Brain microvascular endothelial cell (primary cell): ENCODE results near the gene PRKACG.

Source experiments
- DNase-seq: peaks from one replicate; pipeline ENCODE4 v3.0.0-alpha.2; 2020
- H3K27ac ChIP-seq: fragments of 250-450 bp; sonication (Bioruptor Pico); 2 replicates; pipeline ENCODE4 v1.5.1; 2020; ENCODE audit warnings: mild to moderate bottlenecking, moderate library complexity
- H3K27me3 ChIP-seq: fragments of 250-450 bp; sonication (Bioruptor Pico); replicated peaks from 2 replicates; pipeline ENCODE4 v1.5.1; 2020; ENCODE audit warnings: mild to moderate bottlenecking
- H3K36me3 ChIP-seq: fragments of 250-450 bp; sonication (Bioruptor Pico); replicated peaks from 2 replicates; pipeline ENCODE4 v1.5.1; 2020; ENCODE audit warnings: mild to moderate bottlenecking
- H3K4me3 ChIP-seq: 2 replicates; pipeline ENCODE4 v1.5.1; 2011; ENCODE audit warnings: low read depth, mild to moderate bottlenecking, control low read depth, low read length, moderate library complexity
- CTCF ChIP-seq: IDR thresholded peaks from 2 replicates; pipeline ENCODE4 v1.5.1; 2011; ENCODE audit warnings: low read depth, mild to moderate bottlenecking, moderate library complexity, low read length, control low read depth, inconsistent platforms; ENCODE audit errors: missing control alignments
- in situ Hi-C: cut with HindIII; loops from 2 replicates; pipeline ENCODE4 v1.10.0; 2017; ENCODE audit warnings: low sequenced_read_pairs, low pct_ligation_motif_present

Gene PRKACG

GRCh38 chr9:68979538-68980314 is 34.2 kb downstream of the PRKACG start:
- H3K4me3 ChIP-seq: no peak overlapping the region
- H3K27ac ChIP-seq: no peak overlapping the region
- no peak for TF ChIP-seq CTCF
- in situ Hi-C loops: no loop called here
- H3K36me3 ChIP-seq: no peaks in the 10 kb centered on the region
- no peak for DNase-seq
- no peaks in the 10 kb centered on the region for H3K27me3 ChIP-seq

DNA sequence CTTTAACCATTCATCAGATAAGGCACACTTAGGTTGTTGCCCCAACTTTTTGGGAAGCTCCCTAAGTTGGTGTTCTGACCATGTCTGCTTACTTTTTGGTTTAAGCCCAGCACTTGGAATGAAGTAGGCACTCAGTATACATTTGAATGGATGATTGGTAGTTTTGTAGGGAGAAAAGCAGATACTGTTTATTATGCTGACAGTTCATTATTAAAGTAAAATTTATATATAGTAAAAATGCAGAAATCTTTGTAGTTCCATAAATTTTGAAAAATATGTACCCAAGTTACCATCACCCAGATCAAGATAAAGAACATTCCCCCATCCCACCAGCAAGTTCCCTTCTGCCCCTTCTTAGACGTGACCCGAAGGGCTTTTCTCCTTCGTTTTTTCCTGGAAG is 35.4 kb downstream of the PRKACG start:
- Histone ChIP-seq H3K27me3 (no peaks in the 10 kb centered on the region), H3K27ac (no peak overlapping the region), H3K36me3 (no peaks in the 10 kb centered on the region), H3K4me3 (no peak overlapping the region)
- no peak for DNase-seq
- TF ChIP-seq CTCF: no peak
- in situ Hi-C loops: no loop called here

GRCh38 chr9:68978066-68978465 is 35.8 kb downstream of the PRKACG start:
- no peak for TF ChIP-seq CTCF
- Histone ChIP-seq H3K4me3 (no peak overlapping the region), H3K36me3 (no peaks in the 10 kb centered on the region), H3K27ac (no peak overlapping the region), H3K27me3 (no peaks in the 10 kb centered on the region)
- in situ Hi-C loops: no loop called here
- no peak for DNase-seq

DNA sequence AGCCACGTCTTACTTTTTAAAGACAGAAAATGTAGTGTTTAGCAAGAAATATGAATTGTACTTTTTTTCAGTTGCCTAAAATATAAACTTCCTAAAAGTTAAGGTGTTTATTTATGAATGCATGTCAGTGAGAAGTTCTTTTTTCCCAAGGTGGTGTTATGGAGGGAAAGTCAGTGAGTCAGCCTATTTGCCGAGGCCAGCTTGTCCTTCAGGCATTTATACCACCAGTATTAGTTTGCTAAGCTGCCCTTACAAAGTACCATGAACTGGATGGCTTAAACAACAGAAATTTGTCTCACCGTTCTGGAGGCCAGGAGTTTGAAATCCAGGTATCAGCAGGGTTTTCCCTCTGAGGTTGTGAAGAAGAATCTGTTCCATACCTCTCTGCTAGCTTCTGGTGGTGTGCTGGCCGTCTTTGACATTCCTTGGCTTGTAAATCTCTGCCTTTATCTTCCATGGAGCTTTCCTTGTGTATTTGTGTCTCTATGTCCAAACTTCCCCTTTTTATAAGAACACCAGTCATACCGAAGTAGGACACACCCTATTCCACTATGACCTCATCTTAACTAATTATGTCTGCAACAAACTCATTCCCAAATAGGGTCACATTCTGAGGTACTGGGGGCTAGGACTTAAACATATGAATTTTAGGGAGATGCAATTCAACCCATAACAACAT is 38.4 kb downstream of the PRKACG start:
- no peaks in the 10 kb centered on the region for H3K27me3 ChIP-seq
- H3K27ac ChIP-seq: no peak overlapping the region
- no peak for DNase-seq
- in situ Hi-C loops: no loop called here
- H3K36me3 ChIP-seq: no peaks in the 10 kb centered on the region
- no peak overlapping the region for H3K4me3 ChIP-seq
- TF ChIP-seq CTCF: no peak

DNA sequence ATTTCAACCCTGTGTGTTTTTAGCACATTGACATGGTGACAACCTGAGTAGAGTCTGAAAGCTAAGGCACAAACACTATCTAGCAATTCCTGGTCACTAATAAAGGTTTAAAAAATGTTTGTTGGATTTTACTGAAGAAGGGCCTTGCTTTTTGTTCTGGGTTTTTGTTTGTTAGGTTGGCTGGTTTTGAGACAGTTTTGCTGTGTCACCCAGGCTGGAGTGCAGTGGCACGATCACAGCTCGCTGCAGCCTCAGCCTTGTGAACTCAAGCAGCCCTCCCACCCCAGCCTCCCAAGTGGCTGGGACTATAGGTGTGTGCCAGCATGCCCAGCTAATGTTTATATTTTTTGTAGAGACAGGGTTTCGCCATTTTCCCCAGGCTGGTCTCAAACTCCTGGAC is 39.0 kb downstream of the PRKACG start:
- Histone ChIP-seq H3K36me3 (no peaks in the 10 kb centered on the region), H3K27me3 (no peaks in the 10 kb centered on the region), H3K27ac (no peak overlapping the region), H3K4me3 (no peak overlapping the region)
- in situ Hi-C loops: no loop called here
- no peak for TF ChIP-seq CTCF
- DNase-seq: no peak
